HCT116 (cell line): ENCODE results near the gene LPAR1. TPM values are rescaled to one million over a fixed set of nuclear protein-coding genes. Genes with fewer than 3 reads are reported as not detected.

Experiments
- ATAC-seq: fragments of 200-7000 bp; cut with Tn5 transposase; 2 replicates; pipeline ENCODE4 v1.9.1; 2020; ENCODE audit warnings: mild to moderate bottlenecking, moderate library complexity
- BruUV-seq: library from RNA; stranded (reverse); fragments of 400-500 nt; replicated peaks from 2 replicates; lab custom pipeline; 2021; lab: Mats Ljungman, UMichigan
- CTCF ChIA-PET: fragments of 300-600 bp; sonication (Branson Sonifier 250); formaldehyde crosslinking; loops from one replicate; lab custom pipeline; 2021; ENCODE audit warnings: antibody characterized with exemption; lab: Charles Lee
- POLR2A ChIA-PET: fragments of 300-600, 350-600 bp; sonication (Branson Sonifier 250); formaldehyde crosslinking; loops from one replicate; lab custom pipeline; 2021; ENCODE audit warnings: antibody characterized with exemption; lab: Charles Lee
- RAD21 ChIA-PET, 2 experiments: fragments of 300-600 bp; sonication (Branson Sonifier 250); formaldehyde crosslinking; loops; one replicate each; lab custom pipeline; 2023; ENCODE audit warnings: low total read pairs in 2 of 2; ENCODE audit not compliant: uncharacterized antibody in 2 of 2, unreplicated experiment in 2 of 2, low non-redundant PET in 1 of 2; lab: Charles Lee
- DNase-seq: peaks from one replicate; pipeline ENCODE4 v3.0.0-alpha.2; 2010; ENCODE audit warnings: low read depth, low spot score
- H2AFZ ChIP-seq: fragments of 200-600 bp; shearing (Covaris generic), sonication (generic); 2 replicates; pipeline ENCODE4 v1.6.1; 2017; ENCODE audit warnings: low read depth, mixed run types, mixed read lengths, antibody characterized with exemption, low read length; ENCODE audit not compliant: poor library complexity, severe bottlenecking
- H3K27ac ChIP-seq: 2 replicates; pipeline ENCODE4 v1.5.1; 2012; ENCODE audit warnings: low read depth, low read length
- H3K27me3 ChIP-seq: fragments of 200-600 bp; sonication (generic); 2 replicates; pipeline ENCODE4 v1.6.1; 2016; ENCODE audit warnings: mixed run types, low read length, mixed read lengths; ENCODE audit not compliant: insufficient read depth
- H3K36me3 ChIP-seq, 2 experiments: fragments of 200-500 bp in 1 of 2; fragments of 200-600 bp in 1 of 2; sonication (Bioruptor generic) in 1 of 2; sonication (generic) in 1 of 2; 2 replicates each; pipeline versions ENCODE4 v1.5.1 to v1.6.1; 2014 to 2016; ENCODE audit warnings: low read length in 2 of 2, inconsistent platforms in 1 of 2, mixed read lengths in 1 of 2, mixed run types in 1 of 2; ENCODE audit not compliant: insufficient read depth in 2 of 2, control insufficient read depth in 1 of 2
- H3K4me1 ChIP-seq, 2 experiments: fragments of 200-600 bp in 1 of 2; sonication (generic) in 1 of 2; 2 replicates each; pipeline versions ENCODE4 v1.5.1 to v1.6.1; 2012 to 2017; ENCODE audit warnings: low read length in 2 of 2, inconsistent platforms in 1 of 2, mild to moderate bottlenecking in 1 of 2, mixed read lengths in 1 of 2, mixed run types in 1 of 2, moderate library complexity in 1 of 2; ENCODE audit not compliant: insufficient read depth in 2 of 2, control insufficient read depth in 1 of 2
- H3K4me2 ChIP-seq: fragments of 200-600 bp; sonication (generic); 2 replicates; pipeline ENCODE4 v1.6.1; 2017; ENCODE audit warnings: mixed run types, low read length, mixed read lengths
- H3K4me3 ChIP-seq, 2 experiments: fragments of 200-600 bp in 1 of 2; sonication (generic) in 1 of 2; replicated peaks in 1 of 2; 2 replicates each; pipeline ENCODE4 v1.5.1; 2011 to 2016; ENCODE audit warnings: low read length in 2 of 2, control low read depth in 1 of 2, low read depth in 1 of 2, mild to moderate bottlenecking in 1 of 2, mixed read lengths in 1 of 2, mixed run types in 1 of 2
- H3K79me2 ChIP-seq: fragments of 200-600 bp; sonication (generic); 2 replicates; pipeline ENCODE4 v1.6.1; 2017; ENCODE audit warnings: mild to moderate bottlenecking, mixed run types, low read length, moderate library complexity, mixed read lengths; ENCODE audit not compliant: insufficient read depth
- H3K9ac ChIP-seq: fragments of 200-600 bp; sonication (generic); 2 replicates; pipeline ENCODE4 v1.6.1; 2016; ENCODE audit warnings: low read length, mixed read lengths
- H3K9me2 ChIP-seq: fragments of 200-600 bp; sonication (generic), shearing (Covaris generic); 2 replicates; pipeline ENCODE4 v1.6.1; 2017; ENCODE audit warnings: mixed run types, mild to moderate bottlenecking, moderate library complexity; ENCODE audit not compliant: insufficient read depth
- H3K9me3 ChIP-seq, 2 experiments: fragments of 200-500 bp in 1 of 2; fragments of 200-600 bp in 1 of 2; sonication (Bioruptor generic) in 1 of 2; sonication (generic) in 1 of 2; 2 replicates each; pipeline ENCODE4 v1.6.1; 2014 to 2017; ENCODE audit warnings: low read length in 2 of 2, mixed read lengths in 2 of 2, inconsistent platforms in 1 of 2, low read depth in 1 of 2, mild to moderate bottlenecking in 1 of 2, mixed run types in 1 of 2, moderate library complexity in 1 of 2; ENCODE audit not compliant: control insufficient read depth in 1 of 2, insufficient read depth in 1 of 2
- H4K20me1 ChIP-seq: fragments of 200-600 bp; sonication (generic), shearing (Covaris generic); 2 replicates; pipeline ENCODE4 v1.6.1; 2017; ENCODE audit warnings: mixed run types, mild to moderate bottlenecking, moderate library complexity; ENCODE audit not compliant: insufficient read depth
- ATF3 ChIP-seq: IDR thresholded peaks from 2 replicates; pipeline ENCODE4 v1.6.1; 2012
- EZH2phosphoT487 ChIP-seq: fragments of 200-600 bp; IDR thresholded peaks from 2 replicates; pipeline ENCODE4 v1.6.1; 2018; ENCODE audit warnings: antibody characterized with exemption, borderline replicate concordance
- POLR2AphosphoS5 ChIP-seq: IDR thresholded peaks from 2 replicates; pipeline ENCODE4 v1.6.1; 2011; ENCODE audit warnings: mild to moderate bottlenecking, low read depth, low read length, moderate library complexity
- SRF ChIP-seq: IDR thresholded peaks from 2 replicates; pipeline ENCODE4 v1.6.1; 2012; ENCODE audit warnings: low read depth
- ZBTB33 ChIP-seq: IDR thresholded peaks from 2 replicates; pipeline ENCODE4 v1.6.1; 2011; ENCODE audit warnings: mild to moderate bottlenecking, low read length, moderate library complexity; ENCODE audit not compliant: insufficient replicate concordance; ENCODE audit errors: extremely low read depth
- ZNF274 ChIP-seq: fragments of 200-500 bp; sonication (Bioruptor generic); IDR thresholded peaks from 2 replicates; pipeline ENCODE4 v1.6.1; 2014; ENCODE audit warnings: mild to moderate bottlenecking, low read depth, low read length, inconsistent platforms
- intact Hi-C: fragments of 100-400 bp; cut with micrococcal nuclease; formaldehyde crosslinking; loops from 2 replicates; pipeline ENCODE4 v1.10.0; 2022
- total RNA-seq: library from RNA; stranded (reverse); gene quantifications from one replicate; pipeline ENCODE4 v1.2.1, GENCODE V29; 2021; ENCODE audit not compliant: unreplicated experiment

The LPAR1 gene
- total RNA-seq, 1 experiment from 2014 or later, result 7.4 TPM

- TF ChIP-seq ZBTB33, result no peak
- TF ChIP-seq ATF3, result no peak
These were observed 146.5 kb downstream of the LPAR1 start (continued) for GRCh38 chr9:110891760-110892159.

- no peak overlapping the region for H3K9ac ChIP-seq
- no peaks in the 10 kb centered on the region for H3K79me2 ChIP-seq
- DNase-seq (no peak), ATAC-seq (no peak)
- RAD21 ChIA-PET, result no interaction called here
- no peak for TF ChIP-seq EZH2phosphoT487
- no peak for TF ChIP-seq ZNF274
- TF ChIP-seq POLR2AphosphoS5, result no peak
- TF ChIP-seq SRF, result no peak
- no peak overlapping the region for H3K4me2 ChIP-seq
- CTCF ChIA-PET, result no interaction called here
- no peak overlapping the region for H3K27ac ChIP-seq
- intact Hi-C loops, result no loop called here
- no peaks in the 10 kb centered on the region for H4K20me1 ChIP-seq
- H2AFZ ChIP-seq, result no peak overlapping the region
- H3K9me3 ChIP-seq, result no peaks in the 10 kb centered on the region
- H3K36me3 ChIP-seq, result no peaks in the 10 kb centered on the region
- H3K9me2 ChIP-seq, result peaks cover 3% of the 10 kb centered on the region
- POLR2A ChIA-PET, result no interaction called here
- H3K4me3 ChIP-seq, result no peak overlapping the region
- BruUV-seq, result no TSS peak
- H3K4me1 ChIP-seq, result no peaks in the 10 kb centered on the region
- no peaks in the 10 kb centered on the region for H3K27me3 ChIP-seq
These were observed 147.9 kb downstream of the LPAR1 start for GRCh38 chr9:110890416-110890815.
